ENCODE measurements around the gene TNFRSF19. TPM values are rescaled to one million over a fixed set of nuclear protein-coding genes. Genes with fewer than 3 reads are reported as not detected.

Gene TNFRSF19
- total RNA-seq, 2 experiments from 2014 or later: not detected

GRCh38 chr13:23656637-23657371, 86.6 kb downstream of the TNFRSF19 start:
- Histone ChIP-seq H3K27me3 (ENCODE audit: control insufficient read depth in 1 of 2, insufficient read depth in 2 of 2, low read length in 2 of 2) (no peaks in the 10 kb centered on the region), H3K4me1 (ENCODE audit: insufficient read depth, low read length) (peaks cover 5% of the 10 kb centered on the region), H3K36me3 (ENCODE audit: insufficient read depth, low read length) (no peaks in the 10 kb centered on the region), H3K4me3 (ENCODE audit: low read length) (no peak overlapping the region), H3K27ac (ENCODE audit: low read depth in 1 of 2, low read length in 2 of 2) (no peak overlapping the region), H3K9me3 (ENCODE audit: control insufficient read depth in 1 of 2, insufficient read depth in 1 of 2, low read length in 2 of 2) (no peaks in the 10 kb centered on the region)
- Mint-ChIP-seq H3K4me1 (ENCODE audit: low read depth) (peaks cover 4% of the 10 kb centered on the region), H3K9me3 (no peaks in the 10 kb centered on the region), H3K36me3 (ENCODE audit: low read depth) (no peaks in the 10 kb centered on the region), H3K27ac (no peak overlapping the region), H3K4me3 (no peak overlapping the region), H3K27me3 (peaks cover 7% of the 10 kb centered on the region)
- TF ChIP-seq CTCF (IDR thresholded peaks at IDR 0.05): no peak
- ATAC-seq (ENCODE audit: poor library complexity) (no peak), DNase-seq (no peak)
- ChIA-PET CTCF (no interaction called here), POLR2A (no interaction called here)
- intact Hi-C loops (cut with DNase I, micrococcal nuclease): no loop called here

GRCh38 chr13:23658929-23659541, 88.8 kb downstream of the TNFRSF19 start:
- ATAC-seq (ENCODE audit: poor library complexity) (no peak), DNase-seq (no peak)
- H3K27me3 Mint-ChIP-seq: no peaks in the 10 kb centered on the region
- ChIA-PET POLR2A (no interaction called here), CTCF (no interaction called here)
- intact Hi-C loops (cut with DNase I, micrococcal nuclease): no loop called here
- Histone ChIP-seq H3K4me1 (ENCODE audit: insufficient read depth, low read length) (no peaks in the 10 kb centered on the region), H3K36me3 (ENCODE audit: insufficient read depth, low read length) (no peaks in the 10 kb centered on the region), H3K4me3 (ENCODE audit: low read length) (no peak overlapping the region), H3K9me3 (ENCODE audit: control insufficient read depth in 1 of 2, insufficient read depth in 1 of 2, low read length in 2 of 2) (no peaks in the 10 kb centered on the region), H3K27me3 (ENCODE audit: control insufficient read depth in 1 of 2, insufficient read depth in 2 of 2, low read length in 2 of 2) (no peaks in the 10 kb centered on the region), H3K27ac (ENCODE audit: low read depth in 1 of 2, low read length in 2 of 2) (no peak overlapping the region)
- peaks cover 3% of the 10 kb centered on the region for H3K9me3 Mint-ChIP-seq
- H3K27ac Mint-ChIP-seq: no peak overlapping the region
- no peak overlapping the region for H3K4me3 Mint-ChIP-seq
- no peaks in the 10 kb centered on the region for H3K4me1 Mint-ChIP-seq (ENCODE audit: low read depth)
- H3K36me3 Mint-ChIP-seq (ENCODE audit: low read depth): no peaks in the 10 kb centered on the region
- no peak for TF ChIP-seq CTCF (IDR thresholded peaks at IDR 0.05)

GRCh38 chr13:23660249-23660648, 90.0 kb downstream of the TNFRSF19 start:
- H3K9me3 Mint-ChIP-seq: peaks cover 3% of the 10 kb centered on the region

More at GRCh38 chr13:23660249-23660648, 90.0 kb downstream of the TNFRSF19 start:
- no peak for DNase-seq
- Mint-ChIP-seq H3K4me1 (ENCODE audit: low read depth) (no peaks in the 10 kb centered on the region), H3K27me3 (no peaks in the 10 kb centered on the region), H3K4me3 (no peak overlapping the region), H3K27ac (no peak overlapping the region), H3K36me3 (ENCODE audit: low read depth) (no peaks in the 10 kb centered on the region)
- intact Hi-C loops (cut with DNase I, micrococcal nuclease): no loop called here
- Histone ChIP-seq H3K27me3 (ENCODE audit: control insufficient read depth in 1 of 2, insufficient read depth in 2 of 2, low read length in 2 of 2) (no peaks in the 10 kb centered on the region), H3K9me3 (ENCODE audit: control insufficient read depth in 1 of 2, insufficient read depth in 1 of 2, low read length in 2 of 2) (no peaks in the 10 kb centered on the region), H3K4me1 (ENCODE audit: insufficient read depth, low read length) (no peaks in the 10 kb centered on the region), H3K4me3 (ENCODE audit: low read length) (no peak overlapping the region), H3K36me3 (ENCODE audit: insufficient read depth, low read length) (no peaks in the 10 kb centered on the region), H3K27ac (ENCODE audit: low read depth in 1 of 2, low read length in 2 of 2) (no peak overlapping the region)
- TF ChIP-seq CTCF (IDR thresholded peaks at IDR 0.05): no peak
- no peak for ATAC-seq (ENCODE audit: poor library complexity)
- CTCF ChIA-PET: no interaction called here
- POLR2A ChIA-PET: no interaction called here
